OCI-LY7 (cell line): ENCODE data around the gene C6orf141. TPM values are rescaled to one million over a fixed set of nuclear protein-coding genes. Genes with fewer than 3 reads are reported as not detected.

Experiments used
- Bru-seq: library from RNA; stranded (reverse); fragments of 400-500 nt; gene quantifications from one replicate; lab custom pipeline; 2021; lab: Mats Ljungman, UMichigan
- BruChase-seq, 2 experiments: library from RNA; stranded (reverse); fragments of 400-500 nt; gene quantifications; one replicate each; lab custom pipeline; 2021; lab: Mats Ljungman, UMichigan
- BruUV-seq: library from RNA; stranded (reverse); fragments of 400-500 nt; replicated peaks from 2 replicates; lab custom pipeline; 2021; lab: Mats Ljungman, UMichigan
- CTCF ChIA-PET: fragments of 300-600 bp; sonication (Branson Sonifier 250); formaldehyde crosslinking; loops from one replicate; lab custom pipeline; 2022; ENCODE audit warnings: antibody characterized with exemption; ENCODE audit not compliant: unreplicated experiment; lab: Charles Lee
- POLR2A ChIA-PET: fragments of 300-600 bp; sonication (Branson Sonifier 250); formaldehyde crosslinking; loops from one replicate; lab custom pipeline; 2022; ENCODE audit warnings: antibody characterized with exemption; lab: Charles Lee
- DNase-seq: peaks from one replicate; pipeline ENCODE4 v3.0.0-alpha.2; 2015; ENCODE audit warnings: low spot score
- H2AFZ ChIP-seq: fragments of 200-600 bp; sonication (generic), shearing (Covaris generic); 2 replicates; pipeline ENCODE4 v1.6.1; 2014; ENCODE audit warnings: mild to moderate bottlenecking, antibody characterized with exemption, low read length, moderate library complexity
- H3K27ac ChIP-seq: fragments of 200-600 bp; sonication (generic); 2 replicates; pipeline ENCODE4 v1.5.1; 2014; ENCODE audit warnings: mixed run types, low read depth, mild to moderate bottlenecking, moderate library complexity, low read length, inconsistent platforms; ENCODE audit not compliant: poor library complexity, severe bottlenecking
- H3K36me3 ChIP-seq: fragments of 200-600 bp; sonication (generic); 2 replicates; pipeline ENCODE4 v1.6.1; 2014; ENCODE audit warnings: mild to moderate bottlenecking, antibody characterized with exemption, low read length, moderate library complexity, mixed read lengths; ENCODE audit not compliant: insufficient read depth
- H3K4me1 ChIP-seq: fragments of 200-600 bp; sonication (generic); 2 replicates; pipeline ENCODE4 v1.5.1; 2014; ENCODE audit warnings: mild to moderate bottlenecking, low read length; ENCODE audit not compliant: insufficient read depth, poor library complexity, severe bottlenecking
- H3K4me2 ChIP-seq: fragments of 200-600 bp; sonication (generic); 2 replicates; pipeline ENCODE4 v1.6.1; 2014; ENCODE audit warnings: mild to moderate bottlenecking, low read length
- H3K4me3 ChIP-seq: fragments of 200-600 bp; sonication (generic); 2 replicates; pipeline ENCODE4 v1.5.1; 2014; ENCODE audit warnings: mild to moderate bottlenecking, low read depth, low read length; ENCODE audit not compliant: poor library complexity, severe bottlenecking
- H3K79me2 ChIP-seq: fragments of 200-600 bp; sonication (generic); 2 replicates; pipeline ENCODE4 v1.6.1; 2016; ENCODE audit warnings: low read depth, mild to moderate bottlenecking, low read length, moderate library complexity, mixed read lengths; ENCODE audit not compliant: insufficient read depth
- H3K9me2 ChIP-seq: fragments of 200-600 bp; sonication (generic); 2 replicates; pipeline ENCODE4 v1.6.1; 2016; ENCODE audit warnings: mild to moderate bottlenecking, low read length, mixed read lengths; ENCODE audit not compliant: insufficient read depth
- H3K9me3 ChIP-seq: fragments of 200-600 bp; sonication (generic); 2 replicates; pipeline ENCODE4 v1.6.1; 2014; ENCODE audit warnings: mild to moderate bottlenecking, mixed run types, low read length, mixed read lengths
- H4K20me1 ChIP-seq: fragments of 200-600 bp; sonication (generic); 2 replicates; pipeline ENCODE4 v1.6.1; 2014; ENCODE audit warnings: mild to moderate bottlenecking, antibody characterized with exemption, low read length, moderate library complexity, mixed read lengths; ENCODE audit not compliant: insufficient read depth
- EZH2phosphoT487 ChIP-seq: fragments of 200-600 bp; sonication (generic); IDR thresholded peaks from 2 replicates; pipeline ENCODE4 v1.6.1; 2018; ENCODE audit warnings: low read depth, borderline replicate concordance, mild to moderate bottlenecking, mixed run types, antibody characterized with exemption, low read length, moderate library complexity, mixed read lengths
- intact Hi-C: fragments of 100-400 bp; cut with micrococcal nuclease; formaldehyde crosslinking; loops from one replicate; pipeline ENCODE4 v1.10.0; 2022; ENCODE audit not compliant: unreplicated experiment
- long read RNA-seq: library from polyadenylated mRNA; stranded (forward); transcript quantifications from one replicate; pipeline ENCODE4 v2.0.0, GENCODE V29; 2022
- total RNA-seq, 2 experiments: library from RNA; depleted of rRNA in 1 of 2; stranded (reverse); fragments of >200 nt in 1 of 2; shearing (Covaris generic) in 1 of 2; gene quantifications; 2 replicates each; pipeline ENCODE4 v1.2.3, GENCODE V29; 2014 to 2022
- TF ChIP-seq, protein P1 (sequence below): fragments of 200-600 bp; sonication (generic); conservative IDR thresholded peaks from 2 replicates; pipeline ENCODE4 v1.5.1; 2014; ENCODE audit warnings: mild to moderate bottlenecking, antibody characterized with exemption, low read length, moderate library complexity, mixed read lengths

Gene C6orf141
- total RNA-seq (2014; rRNA removed; shearing (Covaris generic)) (not detected in 2 replicates), total RNA-seq (2022) (not detected in 2 replicates), Bru-seq, nascent RNA (not detected), BruChase-seq, experiment 1, labeled RNA remaining after a 6-hour chase (not detected), BruChase-seq, experiment 2, labeled RNA remaining after a 2-hour chase (percentile 30 among the genes with signal in this experiment)
- long read RNA-seq: 0 reads

DNA sequence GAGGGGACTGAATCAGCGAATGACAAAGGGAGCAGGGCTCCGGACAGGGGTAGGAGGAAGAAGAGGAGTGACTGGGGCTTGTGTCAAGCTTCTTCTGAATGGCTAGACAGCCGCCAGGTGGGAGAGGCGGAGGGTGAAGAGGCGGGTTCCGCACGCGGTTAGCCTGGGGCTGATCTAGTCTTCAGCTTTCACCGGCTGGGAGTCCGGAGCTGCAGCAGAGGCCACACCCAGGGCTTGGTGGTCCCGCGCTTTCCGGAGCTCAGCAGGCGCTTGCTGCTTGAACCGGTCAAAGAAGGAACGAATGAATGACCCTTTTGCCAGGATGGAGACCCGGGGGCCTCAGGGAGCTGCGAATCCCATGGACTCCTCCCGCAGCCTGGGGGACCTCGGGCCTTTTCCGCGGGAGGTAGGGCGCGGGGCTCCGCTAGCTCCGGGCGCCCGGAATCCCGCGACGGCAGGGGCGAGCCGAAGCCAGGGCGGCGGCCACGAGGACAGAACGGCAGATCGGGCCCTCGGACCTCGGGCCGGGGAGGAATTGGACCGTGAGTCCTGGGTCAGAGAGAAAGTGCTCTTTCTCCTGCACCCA lies at the start of gene C6orf141:
C6orf141 (plus strand) TSS at position 177 of the 586 bp plus-strand sequence; CDS start at position 302, 125 bp downstream.
- no peak for TF ChIP-seq EZH2phosphoT487
- TF ChIP-seq, protein P1, sequence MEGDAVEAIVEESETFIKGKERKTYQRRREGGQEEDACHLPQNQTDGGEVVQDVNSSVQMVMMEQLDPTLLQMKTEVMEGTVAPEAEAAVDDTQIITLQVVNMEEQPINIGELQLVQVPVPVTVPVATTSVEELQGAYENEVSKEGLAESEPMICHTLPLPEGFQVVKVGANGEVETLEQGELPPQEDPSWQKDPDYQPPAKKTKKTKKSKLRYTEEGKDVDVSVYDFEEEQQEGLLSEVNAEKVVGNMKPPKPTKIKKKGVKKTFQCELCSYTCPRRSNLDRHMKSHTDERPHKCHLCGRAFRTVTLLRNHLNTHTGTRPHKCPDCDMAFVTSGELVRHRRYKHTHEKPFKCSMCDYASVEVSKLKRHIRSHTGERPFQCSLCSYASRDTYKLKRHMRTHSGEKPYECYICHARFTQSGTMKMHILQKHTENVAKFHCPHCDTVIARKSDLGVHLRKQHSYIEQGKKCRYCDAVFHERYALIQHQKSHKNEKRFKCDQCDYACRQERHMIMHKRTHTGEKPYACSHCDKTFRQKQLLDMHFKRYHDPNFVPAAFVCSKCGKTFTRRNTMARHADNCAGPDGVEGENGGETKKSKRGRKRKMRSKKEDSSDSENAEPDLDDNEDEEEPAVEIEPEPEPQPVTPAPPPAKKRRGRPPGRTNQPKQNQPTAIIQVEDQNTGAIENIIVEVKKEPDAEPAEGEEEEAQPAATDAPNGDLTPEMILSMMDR: no peak
- CTCF ChIA-PET: no interaction called here
- POLR2A ChIA-PET: no interaction called here

GRCh38 chr6:49504666-49505065 lies 45.8 kb upstream of the C6orf141 start:
- Histone ChIP-seq H4K20me1 (no peaks in the 10 kb centered on the region), H3K4me2 (no peak overlapping the region), H2AFZ (no peak overlapping the region), H3K36me3 (no peaks in the 10 kb centered on the region), H3K9me3 (no peaks in the 10 kb centered on the region), H3K27ac (no peak overlapping the region), H3K4me3 (no peak overlapping the region), H3K4me1 (no peaks in the 10 kb centered on the region), H3K79me2 (no peaks in the 10 kb centered on the region), H3K9me2 (no peaks in the 10 kb centered on the region)
- no TSS peak for BruUV-seq
- no peak for TF ChIP-seq EZH2phosphoT487
- TF ChIP-seq, protein P1: no peak
- DNase-seq: no peak
- CTCF ChIA-PET: no interaction called here
- POLR2A ChIA-PET: interaction anchor here (0.6 kb wide), 1 partner anchor 1330 kb away, joined by 3 read pairs; no protein-coding TSS in a partner anchor
- intact Hi-C loops: no loop called here

More for the DNA sequence above, at the start of gene C6orf141:
- Histone ChIP-seq H3K9me3 (no peaks in the 10 kb centered on the region), H3K79me2 (no peaks in the 10 kb centered on the region), H3K36me3 (no peaks in the 10 kb centered on the region), H3K4me3 (no peak within 1 kb of the TSS), H3K9me2 (no peaks in the 10 kb centered on the region), H2AFZ (no peak within 1 kb of the TSS), H4K20me1 (no peaks in the 10 kb centered on the region), H3K4me1 (no peaks in the 10 kb centered on the region), H3K4me2 (no peak within 1 kb of the TSS), H3K27ac (no peak within 1 kb of the TSS)
- no peak for DNase-seq
- BruUV-seq: no TSS peak
- intact Hi-C loops: no loop called here

DNA sequence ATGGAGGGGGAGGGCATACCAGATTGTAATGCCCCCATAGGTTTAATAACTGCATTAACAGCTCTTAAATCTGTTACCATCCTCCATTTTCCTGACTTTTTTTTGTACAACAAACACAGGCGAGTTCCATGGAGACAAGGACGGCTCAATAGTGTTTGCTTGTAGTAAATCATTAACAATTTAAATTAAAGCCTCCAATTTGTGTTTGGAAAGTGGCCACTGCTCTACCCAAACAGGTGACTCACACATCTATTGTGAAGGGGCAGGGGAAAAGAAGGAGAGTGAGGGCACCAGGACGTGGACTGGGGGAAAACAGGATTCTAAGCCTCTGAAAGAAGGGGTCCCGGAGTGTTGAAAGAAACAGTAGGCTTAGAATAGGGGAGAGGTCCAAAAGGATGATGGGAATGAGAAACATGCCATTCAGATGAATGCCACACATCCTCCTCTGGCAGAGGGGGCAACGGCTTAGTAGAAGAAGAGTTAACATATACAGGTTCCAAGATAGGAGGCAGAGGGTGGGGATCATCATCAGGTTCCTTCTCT lies 43.8 kb upstream of the C6orf141 start:
- Histone ChIP-seq H3K4me2 (no peak overlapping the region), H3K9me2 (no peaks in the 10 kb centered on the region), H4K20me1 (no peaks in the 10 kb centered on the region), H3K9me3 (no peaks in the 10 kb centered on the region), H3K36me3 (no peaks in the 10 kb centered on the region), H3K27ac (no peak overlapping the region), H3K79me2 (no peaks in the 10 kb centered on the region), H3K4me3 (no peak overlapping the region), H2AFZ (no peak overlapping the region), H3K4me1 (no peaks in the 10 kb centered on the region)
- CTCF ChIA-PET: no interaction called here
- no peak for DNase-seq
- no TSS peak for BruUV-seq
- no peak for TF ChIP-seq EZH2phosphoT487
- TF ChIP-seq, protein P1: no peak
- POLR2A ChIA-PET: no interaction called here
- intact Hi-C loops: no loop called here
